DMS79 (cell line): ENCODE data around the gene CBX1.

ENCODE experiments used
- DNase-seq: peaks from one replicate; lab custom pipeline; 2025; lab: John Stamatoyannopoulos, UW

Gene CBX1

DNA sequence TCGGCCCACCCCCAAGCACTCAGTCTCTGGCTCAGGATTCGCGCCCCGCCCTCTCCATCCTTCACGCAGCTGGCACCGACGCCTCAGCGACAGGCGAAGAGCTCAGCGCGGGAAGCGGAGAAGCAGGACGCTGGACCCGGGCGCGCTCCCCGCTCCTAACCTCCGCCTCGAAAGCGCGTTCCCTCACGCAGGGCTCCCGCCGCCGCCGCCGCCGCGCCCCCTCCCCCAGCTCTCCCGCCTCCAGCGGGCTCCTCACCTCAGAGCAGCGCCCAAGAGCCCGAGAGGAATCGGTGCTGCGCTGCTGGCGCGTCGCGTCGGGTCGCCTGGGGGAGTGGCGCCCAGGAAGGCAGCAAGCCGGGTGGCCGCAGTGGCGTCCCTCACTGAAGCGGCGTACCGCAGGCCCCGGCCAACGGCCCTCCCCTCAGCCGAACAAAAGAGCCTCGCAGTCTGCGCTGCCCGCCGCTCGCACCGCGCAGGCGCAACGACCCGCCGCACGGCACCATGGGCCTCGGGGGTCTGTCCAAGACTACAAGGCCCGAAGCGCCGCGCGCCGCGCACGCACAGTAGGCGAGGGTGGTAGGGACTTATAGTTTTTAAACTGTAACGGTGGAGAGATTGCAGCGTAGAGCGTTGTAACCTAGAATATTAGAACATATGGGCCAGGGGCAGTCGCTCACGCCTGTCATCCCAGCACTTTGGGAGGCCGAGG is at the start of gene CBX1:
TSS of gene CBX1 (minus strand) at position 467 of the 709 bp plus-strand sequence. CDS start 24,474 bp downstream, outside the sequence.
- peak; percentile 93 for DNase-seq

GRCh38 chr17:48150597-48151001 is 49.3 kb upstream of the CBX1 start:
- DNase-seq, result no peak

DNA sequence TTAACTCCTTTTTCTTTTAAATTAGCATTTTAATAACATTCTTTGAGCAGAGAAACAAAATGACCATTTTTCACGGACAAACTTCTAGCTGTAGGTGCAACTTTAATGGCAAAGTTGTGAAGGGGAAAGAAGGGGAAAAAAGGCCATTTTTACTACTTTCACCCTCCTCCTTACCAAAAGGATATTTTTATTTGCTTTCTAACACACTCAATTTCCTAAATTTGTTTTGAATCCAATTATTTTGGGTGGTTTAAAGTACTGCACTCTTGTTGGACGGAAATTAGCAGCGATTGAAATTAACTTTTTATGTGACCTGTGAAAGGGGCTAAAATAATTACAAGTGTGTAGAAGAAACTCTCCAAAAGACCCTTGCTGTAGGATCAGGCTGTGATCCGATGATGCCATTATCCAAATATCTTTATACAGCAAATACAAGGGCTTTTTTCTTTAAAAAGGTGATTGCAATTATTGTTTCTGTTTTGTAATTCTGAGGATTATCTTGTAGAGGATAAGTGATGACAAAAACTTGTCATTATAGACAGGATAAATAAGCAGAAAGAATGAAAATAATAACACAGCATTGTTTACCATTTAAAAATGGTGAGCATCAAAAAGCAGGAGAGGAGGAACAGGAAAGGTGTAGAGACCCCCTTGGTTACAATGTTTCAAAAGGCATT is 48.6 kb upstream of the CBX1 start:
- DNase-seq, result no peak

GRCh38 chr17:48148854-48149786 is 47.8 kb upstream of the CBX1 start:
- no peak for DNase-seq

- DNase-seq, result no peak
Measured at GRCh38 chr17:48148029-48148770, 46.9 kb upstream of the CBX1 start.

- no peak for DNase-seq
Measured at GRCh38 chr17:48144976-48145798, 43.9 kb upstream of the CBX1 start.

DNA sequence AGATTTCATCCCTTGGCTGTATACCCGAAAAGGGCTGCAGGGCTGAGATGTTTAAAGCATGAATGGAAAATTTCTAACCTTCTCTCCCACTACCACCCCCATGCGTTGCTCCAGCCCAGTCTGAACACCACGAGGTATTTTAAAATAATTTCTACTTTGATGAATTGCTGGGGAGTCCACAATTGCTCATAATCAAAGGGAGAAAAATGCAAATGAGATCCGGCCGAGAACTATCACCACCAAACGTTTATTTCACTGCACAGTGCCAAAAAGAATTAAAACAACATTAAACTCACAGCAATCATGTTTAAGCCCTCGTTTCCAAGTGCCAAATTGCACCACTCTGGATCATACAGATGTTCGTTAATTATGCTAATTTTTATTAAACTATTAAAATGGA is 43.0 kb upstream of the CBX1 start:
- DNase-seq, result no peak

DNA sequence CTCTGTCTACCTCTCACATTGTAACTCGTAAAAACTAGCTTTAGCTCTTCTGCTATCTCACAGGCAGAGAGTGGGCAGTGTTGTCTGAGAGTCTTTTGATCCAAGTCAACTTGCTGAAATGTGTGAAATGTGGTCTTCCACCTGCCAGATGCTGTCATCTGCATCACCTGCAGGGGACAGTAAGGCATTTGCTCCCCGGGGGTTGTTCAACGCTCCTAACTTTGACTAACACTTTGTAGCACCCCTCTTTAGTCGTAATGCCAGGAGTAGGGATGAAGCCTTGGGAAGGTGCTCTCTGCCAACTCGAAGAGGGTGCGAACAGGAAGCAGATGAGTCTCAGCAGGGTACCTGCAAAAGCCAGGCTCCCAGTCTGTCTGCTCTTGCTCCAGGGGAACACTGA is 42.4 kb upstream of the CBX1 start:
- DNase-seq, result no peak

DNA sequence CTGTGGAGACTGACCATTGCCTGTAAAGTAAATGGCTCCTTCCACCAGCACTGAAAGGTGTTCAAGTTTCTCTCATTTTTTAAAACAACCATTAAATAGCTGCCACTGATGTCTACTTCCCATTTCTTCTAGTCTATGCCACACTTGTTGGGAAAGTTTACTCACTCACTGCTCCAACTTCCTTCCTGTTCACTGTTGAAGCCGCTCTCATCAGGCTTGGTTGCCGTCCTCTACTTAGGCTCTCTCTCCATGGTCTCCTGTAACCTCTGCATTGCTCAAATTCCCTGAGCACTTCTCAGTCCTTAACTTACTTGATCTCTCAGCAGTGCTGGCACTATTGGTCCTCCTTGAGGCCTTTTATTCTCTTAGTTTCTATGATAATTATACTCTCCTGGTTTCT is 38.7 kb upstream of the CBX1 start:
- DNase-seq, result no peak

DNA sequence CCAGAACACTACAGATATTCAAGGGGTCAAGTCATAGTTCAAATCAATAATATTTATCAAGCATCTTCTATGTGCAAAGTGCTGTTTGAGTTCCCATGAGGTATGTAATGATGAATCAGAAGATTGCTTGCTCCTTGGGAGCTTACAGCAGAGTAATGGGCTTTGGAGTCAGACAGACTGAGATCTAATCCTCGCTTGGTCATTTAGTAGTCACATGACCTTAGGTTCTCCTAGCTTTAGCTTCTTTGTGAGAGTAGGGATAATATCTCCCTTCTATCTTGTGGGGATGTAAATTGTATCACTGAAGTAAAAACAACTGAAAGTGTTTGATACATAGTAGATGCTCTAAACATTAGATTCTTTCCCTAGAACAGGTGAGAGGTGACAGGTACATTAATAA is 36.4 kb upstream of the CBX1 start:
- DNase-seq, result no peak

GRCh38 chr17:48134912-48135480 is 33.7 kb upstream of the CBX1 start:
- no peak for DNase-seq

DNA sequence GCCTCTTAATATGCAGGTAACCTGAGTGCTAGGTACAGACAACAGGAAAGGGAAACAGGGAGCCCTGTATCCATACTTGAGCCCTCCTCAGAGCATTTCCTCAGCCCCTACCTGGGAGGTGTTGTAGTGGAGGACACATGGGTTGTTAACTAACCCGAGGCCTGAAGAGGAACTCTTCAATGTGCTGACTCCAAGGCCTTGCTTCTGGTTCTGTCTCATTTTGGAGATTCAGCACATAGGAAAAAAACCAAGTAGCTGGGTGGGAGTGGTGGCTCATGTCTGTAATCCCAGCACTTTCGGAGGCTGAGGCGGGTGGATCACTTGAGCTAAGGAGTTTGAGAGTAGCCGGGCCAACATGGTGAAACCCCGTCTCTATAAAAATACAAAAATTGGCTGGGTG is 31.1 kb upstream of the CBX1 start:
- no peak for DNase-seq

DNA sequence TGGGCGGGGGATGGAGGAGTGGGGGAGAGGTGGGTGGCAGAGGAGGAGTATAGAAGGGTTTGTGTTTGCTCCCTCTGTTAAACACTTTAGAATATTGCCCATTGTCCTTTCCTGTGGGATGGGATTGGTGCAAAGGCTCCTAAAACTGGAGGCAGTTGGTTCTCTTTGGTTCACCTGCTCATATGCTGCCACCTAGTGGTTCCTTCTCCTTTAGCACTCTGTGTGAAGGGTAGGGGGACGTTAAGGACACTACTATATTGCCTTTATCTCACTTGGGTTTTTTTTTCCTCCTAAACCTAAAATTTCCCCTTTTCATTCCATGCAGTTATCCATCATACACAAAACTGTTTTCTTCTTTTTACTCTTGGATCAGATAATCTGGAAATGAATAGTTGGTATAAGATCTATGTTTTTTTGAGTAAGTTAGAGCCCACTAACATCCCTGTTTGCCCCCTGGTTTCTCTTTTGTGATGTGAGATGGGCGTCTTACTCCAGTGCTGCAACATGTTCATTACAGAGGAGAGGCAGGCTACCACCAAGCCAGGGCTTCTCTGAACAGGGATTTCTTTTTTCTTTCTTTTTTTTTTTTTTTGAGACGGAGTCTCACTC is 30.0 kb upstream of the CBX1 start:
- DNase-seq, result peak; percentile 55

DNA sequence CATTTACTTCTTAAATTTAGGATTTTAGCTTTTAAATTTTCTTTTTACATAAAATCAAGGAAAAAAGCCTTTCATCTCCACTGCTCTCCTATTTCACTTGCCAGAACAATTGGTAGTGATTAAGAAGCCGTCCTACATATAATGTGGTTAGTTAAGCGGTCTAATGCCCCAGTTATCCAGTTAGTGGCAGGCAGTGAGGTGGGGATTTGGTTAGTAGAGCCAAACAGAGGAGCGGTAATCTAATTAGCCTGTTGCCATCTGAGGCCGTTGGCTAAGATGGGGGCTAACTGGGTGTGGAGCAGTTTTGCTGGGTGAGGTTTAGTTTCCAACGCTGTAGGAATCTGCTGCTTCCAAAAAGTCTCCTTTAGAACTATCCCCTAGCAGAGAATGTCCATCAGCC is 28.7 kb upstream of the CBX1 start:
- DNase-seq, result no peak

DNA sequence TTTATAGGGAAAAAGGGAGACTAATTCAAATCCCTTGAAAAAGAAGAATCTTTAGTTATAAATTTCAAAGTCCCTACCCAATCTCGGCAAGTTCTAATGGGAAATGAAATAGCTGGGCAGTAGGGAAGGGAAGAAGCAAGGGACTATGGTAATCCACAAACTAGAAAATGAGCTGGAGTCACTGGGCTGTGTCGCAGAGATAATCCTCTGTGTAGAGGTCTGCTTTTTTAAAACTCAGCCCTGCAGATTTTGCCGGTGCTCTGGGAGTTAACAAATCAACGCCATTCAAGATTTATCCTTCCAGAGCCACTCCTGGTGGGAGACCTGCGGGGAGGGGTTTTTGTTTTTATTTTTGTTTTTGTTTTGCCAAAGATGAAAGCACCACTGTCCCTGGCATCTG is 27.1 kb upstream of the CBX1 start:
- DNase-seq, result no peak

DNA sequence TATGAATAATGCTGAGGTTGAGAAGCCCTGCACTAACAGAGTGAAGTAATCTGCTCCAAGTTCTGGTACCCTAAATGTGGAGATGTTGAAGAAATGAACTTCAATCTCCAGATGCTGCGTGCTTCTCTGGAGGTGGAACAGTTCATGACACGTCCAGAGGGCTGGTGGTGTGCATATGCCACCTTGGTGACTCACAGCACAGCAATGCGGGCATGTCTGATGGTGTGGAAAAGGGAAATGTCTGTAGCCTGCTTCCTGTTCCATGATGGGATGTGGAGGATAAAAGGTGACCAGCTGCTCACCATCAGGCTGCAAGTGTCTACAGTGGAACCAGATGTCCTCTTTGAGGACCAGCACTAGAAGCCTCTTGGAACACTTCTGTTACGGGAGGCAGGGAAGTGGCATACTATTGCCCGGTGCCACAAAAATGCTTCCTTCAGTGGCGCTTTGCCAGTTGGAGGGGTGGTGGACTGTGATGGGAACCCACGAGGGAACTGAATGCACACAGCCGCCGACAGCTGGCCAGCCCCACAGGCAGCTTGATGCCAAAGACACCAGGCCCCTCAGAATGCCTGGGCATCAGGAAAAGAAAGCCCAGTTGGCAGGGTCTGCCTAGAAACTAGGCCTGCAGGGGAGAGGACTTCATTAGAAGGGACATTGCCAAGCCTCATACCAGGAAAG is 26.2 kb upstream of the CBX1 start:
- DNase-seq, result peak; percentile 67

GRCh38 chr17:48126532-48126850 is 25.2 kb upstream of the CBX1 start:
- no peak for DNase-seq

GRCh38 chr17:48125829-48126531 is 24.7 kb upstream of the CBX1 start:
- DNase-seq, result no peak

- no peak for DNase-seq
Measured at GRCh38 chr17:48123776-48124388, 22.6 kb upstream of the CBX1 start.
